GM12878 (cell line): ENCODE results near the gene CADM2. TPM values are rescaled to one million over a fixed set of nuclear protein-coding genes. Genes with fewer than 3 reads are reported as not detected.

Source experiments
- ATAC-seq: fragments of 200-7000 bp; cut with Tn5 transposase; 3 replicates; pipeline ENCODE4 v1.9.1; 2020; ENCODE audit warnings: mild to moderate bottlenecking, moderate library complexity
- BruUV-seq: library from RNA; stranded (reverse); fragments of 400-500 nt; replicated peaks from 2 replicates; lab custom pipeline; 2021; lab: Mats Ljungman, UMichigan
- CTCF ChIA-PET: fragments of 300-600 bp; sonication (Branson Sonifier 250); formaldehyde crosslinking; extraction: SDS; loops from one replicate; lab custom pipeline; 2021; ENCODE audit warnings: inconsistent platforms; lab: Yijun Ruan, JAX
- POLR2A ChIA-PET: fragments of 350-600 bp; formaldehyde crosslinking; extraction: SDS; loops from one replicate; lab custom pipeline; 2021; ENCODE audit warnings: inconsistent platforms; lab: Charles Lee
- RAD21 ChIA-PET: fragments of 300-600 bp; sonication (Branson Sonifier 250); formaldehyde crosslinking; loops from one replicate; lab custom pipeline; 2023; ENCODE audit warnings: antibody characterized with exemption; ENCODE audit not compliant: unreplicated experiment; lab: Charles Lee
- SMC1A ChIA-PET: fragments of 300-600 bp; sonication (Branson Sonifier 250); formaldehyde crosslinking; loops from one replicate; lab custom pipeline; 2023; ENCODE audit not compliant: unreplicated experiment, uncharacterized antibody; lab: Charles Lee
- DNase-seq: peaks from one replicate; pipeline ENCODE4 v3.0.0-alpha.2; 2011; ENCODE audit warnings: low read depth, low spot score
- FAIRE-seq: peaks from 3 replicates; lab custom pipeline; 2011; peaks lifted over from hg19 to GRCh38; lab: Jason Lieb, UNC
- H2AFZ ChIP-seq: 2 replicates; pipeline ENCODE4 v1.6.0; 2011; ENCODE audit warnings: low read depth, low read length, control low read depth; ENCODE audit not compliant: control insufficient read depth
- H3K27ac ChIP-seq: 2 replicates; pipeline ENCODE4 v1.5.1; 2011; ENCODE audit warnings: control low read depth; ENCODE audit not compliant: control insufficient read depth, insufficient read depth
- H3K27me3 ChIP-seq, 2 experiments: replicated peaks in 1 of 2; 2 replicates each; pipeline versions ENCODE4 v1.6.0 to v1.6.1; 2011; ENCODE audit warnings: low read length in 1 of 2; ENCODE audit not compliant: control insufficient read depth in 2 of 2, insufficient read depth in 2 of 2
- H3K36me3 ChIP-seq, 2 experiments: 2 replicates each; pipeline ENCODE4 v1.5.1; 2011; ENCODE audit warnings: low read length in 1 of 2; ENCODE audit not compliant: control insufficient read depth in 2 of 2, insufficient read depth in 2 of 2
- H3K4me1 ChIP-seq: 2 replicates; pipeline ENCODE4 v1.6.1; 2011; ENCODE audit warnings: mild to moderate bottlenecking, low read length, moderate library complexity, mixed read lengths; ENCODE audit not compliant: control insufficient read depth, insufficient read depth
- H3K4me2 ChIP-seq: 2 replicates; pipeline ENCODE4 v1.6.0; 2011; ENCODE audit warnings: control low read depth; ENCODE audit not compliant: control insufficient read depth, insufficient read depth
- H3K4me3 ChIP-seq: fragments of 200-600 bp; sonication (generic); 2 replicates; pipeline ENCODE4 v1.5.1; 2016
- H3K79me2 ChIP-seq: 2 replicates; pipeline ENCODE4 v1.6.0; 2011; ENCODE audit warnings: low read length; ENCODE audit not compliant: control insufficient read depth, insufficient read depth
- H3K9ac ChIP-seq: 2 replicates; pipeline ENCODE4 v1.8.0; 2011; ENCODE audit warnings: low read length, control low read depth, mixed read lengths; ENCODE audit not compliant: control insufficient read depth, insufficient read depth
- H3K9me3 ChIP-seq: replicated peaks from 3 replicates; pipeline ENCODE4 v1.5.1; 2011; ENCODE audit warnings: mild to moderate bottlenecking, low read length; ENCODE audit not compliant: control insufficient read depth, insufficient read depth
- H4K20me1 ChIP-seq: 2 replicates; pipeline ENCODE4 v1.6.0; 2011; ENCODE audit not compliant: control insufficient read depth, insufficient read depth
- CREM ChIP-seq: IDR thresholded peaks from 2 replicates; pipeline ENCODE4 v1.6.1; 2014; ENCODE audit warnings: antibody characterized with exemption, low read depth
- DPF2 ChIP-seq: fragments of 450-650 bp; IDR thresholded peaks from 2 replicates; pipeline ENCODE4 v1.6.1; 2017; ENCODE audit warnings: mild to moderate bottlenecking
- EED ChIP-seq: sonication (generic); IDR thresholded peaks from 2 replicates; pipeline ENCODE4 v1.6.1; 2016; ENCODE audit warnings: antibody characterized with exemption, low read depth
- KAT2A ChIP-seq: conservative IDR thresholded peaks from 2 replicates; pipeline ENCODE4 v1.6.1; 2011; ENCODE audit warnings: low read depth, low read length; ENCODE audit not compliant: control insufficient read depth
- LARP7 ChIP-seq: fragments of 450-650 bp; IDR thresholded peaks from 2 replicates; pipeline ENCODE4 v1.6.1; 2017; ENCODE audit warnings: mild to moderate bottlenecking
- MTA3 ChIP-seq: IDR thresholded peaks from 2 replicates; pipeline ENCODE4 v1.6.1; 2012; ENCODE audit warnings: low read length, inconsistent platforms, borderline replicate concordance
- RB1 ChIP-seq: fragments of 450-650 bp; formaldehyde crosslinking; IDR thresholded peaks from 2 replicates; pipeline ENCODE4 v1.6.1; 2017; ENCODE audit warnings: mild to moderate bottlenecking, borderline replicate concordance
- SMC3 ChIP-seq: IDR thresholded peaks from 2 replicates; pipeline ENCODE4 v1.6.1; 2011; ENCODE audit warnings: low read length, improper control_type of control experiment, borderline replicate concordance
- WGBS: methylation state at CpG from one replicate; pipeline ENCODE4 v1.1.6; 2016; ENCODE audit warnings: low lambda C conversion rate; ENCODE audit not compliant: insufficient replicate concordance, insufficient coverage; ENCODE audit errors: missing lambda C conversion rate; 5-methylcytosine and 5-hydroxymethylcytosine counted together
- in situ Hi-C: fragments of 300-500 bp; cut with MboI; formaldehyde crosslinking; loops from 9 replicates; pipeline ENCODE4 v1.14.3; 2018; ENCODE audit warnings: mixed read lengths
- intact Hi-C: fragments of 100-400 bp; cut with micrococcal nuclease; formaldehyde crosslinking; loops from one replicate; pipeline ENCODE4 v1.14.2; 2022; ENCODE audit not compliant: unreplicated experiment
- polyA plus RNA-seq, 11 experiments: library from polyadenylated mRNA; depleted of rRNA in 4 of 11; unstranded in 6 of 11; stranded (reverse) in 5 of 11; fragments of >200 nt; fragmentation: Nextera tagmentation in 4 of 11; fragmentation: Illumina TruSeq in 1 of 11; extraction: Ambion mirVana in 4 of 11; extraction: Trizol in 1 of 11; gene quantifications; 1 replicate in 1 of 11; 2 replicates in 10 of 11; pipeline versions ENCODE4 v1.2.1 to v1.2.3, GENCODE V29; 2011 to 2016; ENCODE audit warnings: inconsistent platforms in 2 of 11, missing spikeins in 2 of 11, low read depth in 1 of 11
- total RNA-seq, 4 experiments: library from RNA; depleted of rRNA in 3 of 4; stranded (reverse); fragments of >200 nt in 3 of 4; fragmentation: Illumina TruSeq in 1 of 4; extraction: Trizol in 1 of 4; gene quantifications; 2 replicates each; pipeline versions ENCODE4 v1.2.1 to v1.2.3, GENCODE V29; 2013 to 2021
- TF ChIP-seq, protein P1 (sequence below): IDR thresholded peaks from 2 replicates; pipeline ENCODE4 v1.6.1; 2012; ENCODE audit warnings: mild to moderate bottlenecking, low read depth, low read length
- TF ChIP-seq, protein P2 (sequence below): fragments of 450-650 bp; IDR thresholded peaks from 2 replicates; pipeline ENCODE4 v1.6.1; 2017; ENCODE audit warnings: mild to moderate bottlenecking, low read depth, inconsistent platforms; ENCODE audit not compliant: poor library complexity, severe bottlenecking

CADM2 gene
- total and polyA plus RNA-seq, 10 of the 15 experiments (the other 5 are each of a cell fraction or from before 2014, with no cell fraction given): 0.13 TPM; not detected in 9

DNA sequence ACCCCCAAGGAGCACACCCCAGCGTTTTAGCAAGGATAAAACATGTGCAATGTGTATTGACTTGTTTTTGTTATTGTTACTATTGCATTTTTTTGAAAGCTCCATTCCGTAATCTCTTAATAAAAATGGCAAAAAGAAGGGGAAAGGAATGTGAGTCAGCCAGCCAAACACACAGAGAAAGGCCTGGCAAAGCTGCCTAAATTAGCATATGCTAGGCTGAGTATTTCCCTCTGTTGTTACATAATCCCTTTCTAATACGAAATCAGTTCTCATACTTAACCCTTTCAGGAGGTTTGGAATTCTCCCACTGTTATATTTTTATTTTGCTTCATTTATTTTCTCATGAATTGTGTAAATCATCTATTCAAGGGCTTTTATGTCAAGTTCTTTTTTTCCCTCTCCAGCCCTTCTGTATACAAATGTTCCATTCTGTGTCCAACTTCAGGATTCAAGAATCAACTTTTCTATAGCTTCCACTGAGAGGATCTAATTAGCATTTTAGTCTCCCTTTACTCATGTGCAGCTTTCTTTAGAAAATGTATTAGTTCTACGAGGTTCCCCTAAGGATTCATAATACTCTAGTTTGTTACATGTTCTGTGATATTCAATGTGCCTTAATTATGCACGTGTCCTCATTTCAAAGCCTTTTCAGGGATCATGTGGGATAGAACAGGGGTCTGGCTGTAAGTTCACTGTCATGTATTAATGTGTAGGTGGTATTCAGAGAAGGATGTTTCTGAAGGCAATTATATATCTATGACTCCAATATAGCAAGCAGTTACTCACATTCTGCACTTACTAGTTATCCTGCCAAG, 9.2 kb downstream of the CADM2 start:
- H3K4me3 ChIP-seq: no peak overlapping the region
- H3K9me3 ChIP-seq: no peaks in the 10 kb centered on the region
- no peaks in the 10 kb centered on the region for H3K4me1 ChIP-seq
- FAIRE-seq (no peak), DNase-seq (no peak), ATAC-seq (no peak)
- intact Hi-C loops (no loop called here), in situ Hi-C loops (no loop called here)
- WGBS: 4% methylated on average over 5 of the region's 5 CpGs
- H3K27ac ChIP-seq: no peak overlapping the region
- no peaks in the 10 kb centered on the region for H3K27me3 ChIP-seq
- H4K20me1 ChIP-seq: no peaks in the 10 kb centered on the region
- no peak overlapping the region for H3K9ac ChIP-seq
- no peak overlapping the region for H2AFZ ChIP-seq
- SMC1A ChIA-PET: no interaction called here
- TF ChIP-seq, protein P1, sequence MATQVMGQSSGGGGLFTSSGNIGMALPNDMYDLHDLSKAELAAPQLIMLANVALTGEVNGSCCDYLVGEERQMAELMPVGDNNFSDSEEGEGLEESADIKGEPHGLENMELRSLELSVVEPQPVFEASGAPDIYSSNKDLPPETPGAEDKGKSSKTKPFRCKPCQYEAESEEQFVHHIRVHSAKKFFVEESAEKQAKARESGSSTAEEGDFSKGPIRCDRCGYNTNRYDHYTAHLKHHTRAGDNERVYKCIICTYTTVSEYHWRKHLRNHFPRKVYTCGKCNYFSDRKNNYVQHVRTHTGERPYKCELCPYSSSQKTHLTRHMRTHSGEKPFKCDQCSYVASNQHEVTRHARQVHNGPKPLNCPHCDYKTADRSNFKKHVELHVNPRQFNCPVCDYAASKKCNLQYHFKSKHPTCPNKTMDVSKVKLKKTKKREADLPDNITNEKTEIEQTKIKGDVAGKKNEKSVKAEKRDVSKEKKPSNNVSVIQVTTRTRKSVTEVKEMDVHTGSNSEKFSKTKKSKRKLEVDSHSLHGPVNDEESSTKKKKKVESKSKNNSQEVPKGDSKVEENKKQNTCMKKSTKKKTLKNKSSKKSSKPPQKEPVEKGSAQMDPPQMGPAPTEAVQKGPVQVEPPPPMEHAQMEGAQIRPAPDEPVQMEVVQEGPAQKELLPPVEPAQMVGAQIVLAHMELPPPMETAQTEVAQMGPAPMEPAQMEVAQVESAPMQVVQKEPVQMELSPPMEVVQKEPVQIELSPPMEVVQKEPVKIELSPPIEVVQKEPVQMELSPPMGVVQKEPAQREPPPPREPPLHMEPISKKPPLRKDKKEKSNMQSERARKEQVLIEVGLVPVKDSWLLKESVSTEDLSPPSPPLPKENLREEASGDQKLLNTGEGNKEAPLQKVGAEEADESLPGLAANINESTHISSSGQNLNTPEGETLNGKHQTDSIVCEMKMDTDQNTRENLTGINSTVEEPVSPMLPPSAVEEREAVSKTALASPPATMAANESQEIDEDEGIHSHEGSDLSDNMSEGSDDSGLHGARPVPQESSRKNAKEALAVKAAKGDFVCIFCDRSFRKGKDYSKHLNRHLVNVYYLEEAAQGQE: no peak
- TF ChIP-seq SMC3 (no peak), LARP7 (no peak), RB1 (no peak), DPF2 (no peak), MTA3 (no peak), KAT2A (no peak), EED (no peak), CREM (no peak)
- TF ChIP-seq, protein P2, sequence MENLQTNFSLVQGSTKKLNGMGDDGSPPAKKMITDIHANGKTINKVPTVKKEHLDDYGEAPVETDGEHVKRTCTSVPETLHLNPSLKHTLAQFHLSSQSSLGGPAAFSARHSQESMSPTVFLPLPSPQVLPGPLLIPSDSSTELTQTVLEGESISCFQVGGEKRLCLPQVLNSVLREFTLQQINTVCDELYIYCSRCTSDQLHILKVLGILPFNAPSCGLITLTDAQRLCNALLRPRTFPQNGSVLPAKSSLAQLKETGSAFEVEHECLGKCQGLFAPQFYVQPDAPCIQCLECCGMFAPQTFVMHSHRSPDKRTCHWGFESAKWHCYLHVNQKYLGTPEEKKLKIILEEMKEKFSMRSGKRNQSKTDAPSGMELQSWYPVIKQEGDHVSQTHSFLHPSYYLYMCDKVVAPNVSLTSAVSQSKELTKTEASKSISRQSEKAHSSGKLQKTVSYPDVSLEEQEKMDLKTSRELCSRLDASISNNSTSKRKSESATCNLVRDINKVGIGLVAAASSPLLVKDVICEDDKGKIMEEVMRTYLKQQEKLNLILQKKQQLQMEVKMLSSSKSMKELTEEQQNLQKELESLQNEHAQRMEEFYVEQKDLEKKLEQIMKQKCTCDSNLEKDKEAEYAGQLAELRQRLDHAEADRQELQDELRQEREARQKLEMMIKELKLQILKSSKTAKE: no peak
- CTCF ChIA-PET: interaction anchor here (0.9 kb wide), 1 partner anchor 28 kb away, joined by 3 read pairs; no protein-coding TSS in a partner anchor
- no peak overlapping the region for H3K4me2 ChIP-seq
- RAD21 ChIA-PET: no interaction called here
- no peaks in the 10 kb centered on the region for H3K79me2 ChIP-seq
- POLR2A ChIA-PET: no interaction called here
- no peaks in the 10 kb centered on the region for H3K36me3 ChIP-seq
- no TSS peak for BruUV-seq
